ENCODE results near the gene SAMD4A. TPM values are rescaled to one million over a fixed set of nuclear protein-coding genes. Genes with fewer than 3 reads are reported as not detected.

The SAMD4A gene
- total RNA-seq (2013): 8.3 TPM
- polyA plus RNA-seq: 1 to 10 TPM; 3.2 to 8.6 (median 4.2) TPM
- polyA minus RNA-seq: 1.8 and 3.7 TPM in 2 replicates
- total RNA-seq: 1.7 to 11.0 (median 8.9) reads per million in 11 experiments

- peak within 1 kb of the TSS; percentile 99 for H3K4me2 ChIP-seq (replicated peaks; ENCODE audit: extremely low read depth, low read length, poor library complexity, severe bottlenecking)
- H3K9ac ChIP-seq (ENCODE audit: insufficient read depth, low read length, poor library complexity, severe bottlenecking): peak within 1 kb of the TSS; percentile 55
- Mint-ChIP-seq H3K4me3 (peak within 1 kb of the TSS; percentile 95 to 97), H3K4me1 (peaks cover 28% of the 10 kb centered on the region), H3K27me3 (ENCODE audit: low read depth in 3 of 3) (peaks cover 51 to 57% (median 56%) of the 10 kb centered on the region in 3 donors), H3K27ac (no peak within 1 kb of the TSS), H3K36me3 (peaks cover 2 to 10% of the 10 kb centered on the region in 2 donors), H3K9me3 (peaks cover 0 to 12% (median 2%) of the 10 kb centered on the region in 7 donors)
- peak; percentile 41 to 53 (median 53) for DNase-seq
- WGBS (ENCODE audit: insufficient coverage): under 1% methylated on average over 83 of the region's 91 CpGs
- intact Hi-C loops (cut with micrococcal nuclease): loop anchor here in 1 of 2 donors (5.0 kb wide), 1 partner anchor 241 kb away; no protein-coding TSS in a partner anchor
- H3K27ac ChIP-seq (ENCODE audit: low read depth in 1 of 2, low read length in 2 of 2): no peak within 1 kb of the TSS
- peaks cover 41 to 49% of the 10 kb centered on the region in 2 donors for H3K4me1 ChIP-seq (ENCODE audit: control insufficient read depth in 1 of 2, insufficient read depth in 2 of 2, low read length in 2 of 2)
- peak within 1 kb of the TSS; percentile 98 for H2AFZ ChIP-seq (ENCODE audit: insufficient read depth, low read depth, low read length, poor library complexity, severe bottlenecking)
- H3K9me3 ChIP-seq (replicated peaks in 1 of 2; ENCODE audit: control insufficient read depth in 1 of 2, insufficient read depth in 1 of 2, low read length in 2 of 2): peaks cover 0 to 6% of the 10 kb centered on the region in 2 donors
- H3K79me2 ChIP-seq (ENCODE audit: insufficient read depth, low read length): no peaks in the 10 kb centered on the region
- peaks cover 31 to 67% of the 10 kb centered on the region in 2 donors for H3K27me3 ChIP-seq (ENCODE audit: control insufficient read depth in 2 of 2, insufficient read depth in 2 of 2, low read length in 2 of 2)
- no peaks in the 10 kb centered on the region for H3K36me3 ChIP-seq (replicated peaks in 1 of 2; ENCODE audit: control insufficient read depth in 1 of 2, insufficient read depth in 2 of 2, low read length in 2 of 2)
- H4K20me1 ChIP-seq (ENCODE audit: insufficient read depth, low read length): no peaks in the 10 kb centered on the region
- peak; percentile 22 for TF ChIP-seq CTCF (IDR thresholded peaks at IDR 0.05)
- peak within 1 kb of the TSS; percentile 53 to 84 (median 69) for H3K4me3 ChIP-seq (replicated peaks in 1 of 3; ENCODE audit: low read depth in 2 of 3, low read length in 3 of 3)
Observed at GRCh38 chr14:54566410-54567223, at the start of gene SAMD4A. TSS of gene SAMD4A (plus strand) at chr14:54567128. CDS start at chr14:54567917, 789 bp downstream.

- intact Hi-C loops (cut with micrococcal nuclease): no loop called here
- no peaks in the 10 kb centered on the region for H3K9me3 ChIP-seq (replicated peaks in 1 of 2; ENCODE audit: control insufficient read depth in 1 of 2, insufficient read depth in 1 of 2, low read length in 2 of 2)
- no peak overlapping the region for H3K4me2 ChIP-seq (replicated peaks; ENCODE audit: extremely low read depth, low read length, poor library complexity, severe bottlenecking)
- no peaks in the 10 kb centered on the region for H3K4me1 ChIP-seq (ENCODE audit: control insufficient read depth in 1 of 2, insufficient read depth in 2 of 2, low read length in 2 of 2)
- Mint-ChIP-seq H3K4me1 (no peaks in the 10 kb centered on the region), H3K27me3 (ENCODE audit: low read depth in 3 of 3) (no peaks in the 10 kb centered on the region), H3K36me3 (peaks cover 43 to 48% of the 10 kb centered on the region in 2 donors), H3K9me3 (no peaks in the 10 kb centered on the region), H3K27ac (peak overlapping the region in 1 of 7 donors; percentile 61), H3K4me3 (no peak overlapping the region)
- no CpG with 5 or more reads among the region's 4 CpGs for WGBS (ENCODE audit: insufficient coverage)
- no peaks in the 10 kb centered on the region for H3K27me3 ChIP-seq (ENCODE audit: control insufficient read depth in 2 of 2, insufficient read depth in 2 of 2, low read length in 2 of 2)
- H3K27ac ChIP-seq (ENCODE audit: low read depth in 1 of 2, low read length in 2 of 2): no peak overlapping the region
- H2AFZ ChIP-seq (ENCODE audit: insufficient read depth, low read depth, low read length, poor library complexity, severe bottlenecking): no peak overlapping the region
- no peak for TF ChIP-seq CTCF (IDR thresholded peaks at IDR 0.05)
- no peak overlapping the region for H3K4me3 ChIP-seq (replicated peaks in 1 of 3; ENCODE audit: low read depth in 2 of 3, low read length in 3 of 3)
- H3K79me2 ChIP-seq (ENCODE audit: insufficient read depth, low read length): no peaks in the 10 kb centered on the region
- no peak overlapping the region for H3K9ac ChIP-seq (ENCODE audit: insufficient read depth, low read length, poor library complexity, severe bottlenecking)
- DNase-seq: no peak
- H4K20me1 ChIP-seq (ENCODE audit: insufficient read depth, low read length): no peaks in the 10 kb centered on the region
- H3K36me3 ChIP-seq (replicated peaks in 1 of 2; ENCODE audit: control insufficient read depth in 1 of 2, insufficient read depth in 2 of 2, low read length in 2 of 2): peaks cover 36 to 60% of the 10 kb centered on the region in 2 donors
Observed at GRCh38 chr14:54524410-54524809, 42.5 kb upstream of the SAMD4A start.
